HG03060 (cell line): Measurements from ENCODE around the gene LAMB2.

Experiments
- ATAC-seq: cut with Tn5 transposase; IDR thresholded peaks from one replicate; pipeline ENCODE4 v1.9.1; 2021; ENCODE audit warnings: low read depth, moderate number of reproducible peaks; ENCODE audit not compliant: unreplicated experiment

LAMB2 gene

DNA sequence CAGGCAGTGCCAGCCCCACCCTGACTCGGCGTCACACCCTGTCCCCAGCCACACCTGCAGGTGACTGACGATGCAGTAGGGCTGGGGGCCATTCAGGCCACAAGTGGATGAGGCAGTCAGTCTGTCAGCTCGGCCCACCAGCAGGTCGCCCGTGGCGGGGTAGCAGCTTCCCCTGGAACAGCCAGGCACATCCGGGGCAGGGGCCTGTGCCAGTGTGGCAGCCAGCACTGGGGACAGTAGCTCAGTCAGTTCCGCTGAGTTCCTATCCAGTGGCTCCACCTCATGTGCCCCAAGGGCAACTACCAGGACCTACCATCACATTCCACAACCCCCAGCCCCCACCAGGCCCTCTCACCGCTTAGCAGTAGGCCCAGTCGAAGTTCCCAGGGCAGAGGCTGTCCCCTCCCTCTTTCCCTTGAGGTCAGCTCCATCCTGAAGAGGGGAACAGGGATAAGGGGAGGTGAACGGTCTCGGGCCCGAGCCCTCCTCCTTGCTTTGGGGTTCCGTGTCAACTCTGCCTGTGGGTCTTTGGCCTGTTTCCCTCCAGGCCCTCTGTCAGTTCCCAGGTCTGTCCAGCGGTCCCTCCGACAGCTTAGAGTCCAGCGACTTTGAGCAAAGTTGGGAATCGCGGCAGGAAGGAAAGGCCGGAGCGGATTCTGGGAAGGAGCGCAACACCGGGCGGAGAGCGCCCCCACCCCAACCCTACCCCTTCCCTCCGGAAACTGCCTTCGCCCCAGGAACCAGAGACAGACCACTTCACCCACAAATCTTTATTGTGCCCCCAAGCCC lies at the start of gene LAMB2:
TSS of gene LAMB2 (minus strand) at position 614 of the 789 bp plus-strand sequence. CDS start at position 431, 183 bp downstream.
- ATAC-seq = no peak

DNA sequence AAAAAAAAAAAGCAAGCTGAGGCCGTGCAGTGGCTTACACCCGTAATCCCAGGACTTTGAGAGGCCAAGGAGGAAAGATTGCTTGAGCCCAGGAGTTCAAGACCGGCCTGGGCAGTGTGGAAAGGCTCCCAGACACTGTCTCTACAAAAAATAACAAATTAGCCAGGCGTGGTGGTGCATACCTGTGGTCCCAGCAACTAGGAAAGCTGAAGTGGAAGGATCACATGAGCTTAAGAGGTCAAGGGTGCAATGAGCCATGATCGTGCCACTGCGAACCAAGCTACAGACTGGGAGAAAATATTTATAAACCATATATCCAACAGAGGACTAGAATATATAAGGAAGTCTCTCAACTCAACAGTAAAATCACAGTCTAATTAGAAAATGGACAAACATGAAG lies 48.5 kb upstream of the LAMB2 start:
- ATAC-seq = no peak

DNA sequence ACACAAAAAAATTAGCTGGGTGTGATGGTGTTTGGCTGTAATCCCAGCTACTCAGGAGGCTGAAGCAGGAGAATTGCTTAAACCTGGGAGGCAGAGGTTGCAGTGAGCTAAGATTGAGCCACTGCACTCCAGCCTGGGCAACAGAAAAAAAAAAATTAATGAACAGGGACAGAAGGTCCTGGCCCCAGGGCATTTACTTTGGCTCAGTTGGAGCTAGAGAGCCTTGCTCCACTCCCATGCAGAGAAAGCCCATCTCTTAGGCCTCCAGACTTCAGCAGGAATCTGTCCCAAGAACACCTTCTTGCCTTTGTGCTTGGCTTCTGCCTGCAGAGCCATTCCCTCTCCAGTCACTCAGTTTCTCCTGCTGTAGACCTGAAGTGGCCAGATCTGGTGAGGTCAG lies 47.3 kb upstream of the LAMB2 start:
- ATAC-seq = no peak

DNA sequence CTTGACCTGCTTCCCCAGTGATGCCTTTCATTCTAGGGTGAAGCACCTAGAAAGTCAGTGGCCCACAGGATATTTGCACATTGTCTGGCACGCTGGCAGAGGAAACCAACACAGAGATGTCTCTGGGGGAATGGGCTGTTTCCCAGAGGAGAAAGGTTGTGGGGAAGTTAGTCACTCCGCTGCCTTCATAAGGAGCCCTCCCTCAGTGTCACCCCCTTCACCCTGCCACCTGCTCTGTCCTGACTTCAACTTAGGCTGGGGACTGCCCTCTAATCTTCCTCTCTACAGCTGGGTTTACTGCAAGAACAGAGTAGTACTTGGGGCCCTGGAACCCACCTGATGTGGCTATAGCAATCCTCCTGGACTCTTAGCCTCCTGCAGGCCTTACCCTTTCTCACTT lies 44.2 kb upstream of the LAMB2 start:
- ATAC-seq = no peak

DNA sequence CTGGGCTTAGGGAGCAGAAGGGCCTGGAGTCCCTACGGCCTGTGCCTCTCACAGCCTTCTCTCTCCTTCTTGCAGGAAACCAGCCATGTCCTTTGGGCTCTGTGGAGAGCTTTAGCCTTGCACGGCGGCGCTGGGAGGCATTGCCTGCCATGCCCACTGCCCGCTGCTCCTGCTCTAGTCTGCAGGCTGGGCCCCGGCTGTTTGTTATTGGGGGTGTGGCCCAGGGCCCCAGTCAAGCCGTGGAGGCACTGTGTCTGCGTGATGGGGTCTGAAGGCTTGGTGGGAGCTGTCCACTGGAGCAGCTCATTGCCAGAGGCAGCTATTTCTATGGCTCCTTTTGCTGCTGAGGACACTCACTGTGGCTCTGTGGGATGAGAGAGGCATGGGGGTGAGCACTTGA lies 42.7 kb upstream of the LAMB2 start:
- no peak for ATAC-seq

DNA sequence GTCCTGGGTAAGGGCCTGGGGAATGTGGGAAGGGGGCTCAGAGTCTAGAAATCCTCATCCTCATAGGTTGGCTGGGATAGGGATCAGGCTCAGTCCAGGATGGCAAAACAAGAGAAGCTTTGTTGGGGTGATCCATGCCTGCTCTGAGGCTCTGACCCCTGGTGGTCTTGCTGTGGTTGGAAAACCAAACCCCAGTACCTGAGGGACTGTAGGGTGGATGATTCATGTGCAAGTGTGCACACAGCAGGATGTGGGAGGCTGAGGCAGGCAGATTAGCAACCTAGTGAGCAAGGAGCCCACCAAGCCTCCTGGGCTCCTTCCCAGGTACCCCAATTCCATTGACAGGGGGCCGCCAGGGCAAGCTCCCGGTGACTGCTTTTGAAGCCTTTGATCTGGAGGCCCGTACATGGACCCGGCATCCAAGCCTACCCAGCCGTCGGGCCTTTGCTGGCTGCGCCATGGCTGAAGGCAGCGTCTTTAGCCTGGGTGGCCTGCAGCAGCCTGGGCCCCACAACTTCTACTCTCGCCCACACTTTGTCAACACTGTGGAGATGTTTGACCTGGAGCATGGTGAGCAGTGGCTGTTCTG lies 41.6 kb upstream of the LAMB2 start:
- no peak for ATAC-seq

DNA sequence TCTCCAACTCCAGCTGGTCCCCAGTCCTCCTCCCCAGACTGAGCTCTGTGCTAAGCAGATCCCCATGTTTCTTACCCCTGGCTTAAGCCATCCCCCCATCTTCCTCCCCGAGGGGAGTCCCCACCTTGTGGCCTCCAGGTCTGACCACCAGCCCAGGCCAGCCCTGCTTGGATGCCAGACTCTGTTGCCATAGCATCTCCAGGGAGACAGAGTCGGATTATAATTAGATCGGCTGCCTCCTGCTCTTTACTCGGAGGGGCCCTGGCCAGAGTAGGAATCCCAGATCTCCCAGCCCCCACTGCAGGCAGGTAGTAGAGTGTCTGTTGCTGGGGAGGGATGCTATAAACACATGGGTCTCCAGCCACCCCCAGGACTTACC lies 40.9 kb upstream of the LAMB2 start:
- no peak for ATAC-seq

DNA sequence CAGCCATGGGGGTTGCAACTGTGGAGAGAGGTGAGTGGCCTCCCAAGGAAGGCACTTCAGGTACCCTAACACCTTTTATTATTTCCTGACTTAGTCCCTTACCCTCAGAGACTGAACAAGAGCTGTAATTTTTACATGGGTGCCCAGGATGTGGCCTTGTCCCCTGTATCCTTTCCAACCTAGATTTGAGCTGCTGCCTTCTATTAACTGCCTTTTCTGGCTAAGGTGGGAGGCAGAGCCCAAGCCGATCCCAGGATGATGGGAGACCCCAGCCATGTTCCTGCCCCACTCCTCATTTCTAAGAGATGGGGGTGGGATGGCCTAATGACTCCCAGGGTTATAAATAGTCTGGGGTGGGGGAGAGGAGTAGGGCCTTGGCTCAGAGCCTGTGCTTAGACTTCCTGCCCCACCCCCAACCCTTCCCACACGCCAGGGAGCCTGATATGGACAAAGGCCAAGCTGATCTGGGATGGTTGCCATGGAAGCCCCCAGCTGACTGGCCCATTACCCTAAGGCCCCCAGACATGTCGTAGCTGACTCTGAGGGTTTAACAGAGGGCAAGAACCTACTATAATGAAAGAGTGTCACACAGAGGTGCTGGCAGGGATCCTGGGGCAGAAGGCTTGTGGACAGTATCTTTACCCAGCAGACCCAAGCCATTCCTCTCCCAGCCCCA lies 40.4 kb upstream of the LAMB2 start:
- no peak for ATAC-seq

DNA sequence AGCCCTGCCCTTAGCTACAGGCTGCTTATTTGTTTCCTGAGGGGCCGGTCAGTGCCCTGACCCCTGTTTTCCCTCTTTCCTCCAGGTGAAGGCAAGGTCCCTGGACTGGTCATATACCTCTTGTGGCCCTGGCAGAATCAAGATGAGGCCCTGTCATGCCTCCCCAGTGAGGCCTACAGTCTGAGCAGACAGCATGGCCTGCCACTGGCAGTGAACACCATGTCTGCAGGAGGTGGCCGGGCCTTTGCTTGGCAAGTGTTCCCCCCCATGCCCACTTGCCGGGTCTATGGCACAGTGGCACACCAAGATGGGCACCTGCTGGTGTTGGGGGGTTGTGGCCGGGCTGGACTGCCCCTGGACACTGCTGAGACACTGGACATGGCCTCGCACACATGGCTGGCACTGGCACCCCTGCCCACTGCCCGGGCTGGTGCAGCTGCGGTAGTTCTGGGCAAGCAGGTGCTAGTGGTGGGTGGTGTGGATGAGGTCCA lies 39.7 kb upstream of the LAMB2 start:
- ATAC-seq = no peak

DNA sequence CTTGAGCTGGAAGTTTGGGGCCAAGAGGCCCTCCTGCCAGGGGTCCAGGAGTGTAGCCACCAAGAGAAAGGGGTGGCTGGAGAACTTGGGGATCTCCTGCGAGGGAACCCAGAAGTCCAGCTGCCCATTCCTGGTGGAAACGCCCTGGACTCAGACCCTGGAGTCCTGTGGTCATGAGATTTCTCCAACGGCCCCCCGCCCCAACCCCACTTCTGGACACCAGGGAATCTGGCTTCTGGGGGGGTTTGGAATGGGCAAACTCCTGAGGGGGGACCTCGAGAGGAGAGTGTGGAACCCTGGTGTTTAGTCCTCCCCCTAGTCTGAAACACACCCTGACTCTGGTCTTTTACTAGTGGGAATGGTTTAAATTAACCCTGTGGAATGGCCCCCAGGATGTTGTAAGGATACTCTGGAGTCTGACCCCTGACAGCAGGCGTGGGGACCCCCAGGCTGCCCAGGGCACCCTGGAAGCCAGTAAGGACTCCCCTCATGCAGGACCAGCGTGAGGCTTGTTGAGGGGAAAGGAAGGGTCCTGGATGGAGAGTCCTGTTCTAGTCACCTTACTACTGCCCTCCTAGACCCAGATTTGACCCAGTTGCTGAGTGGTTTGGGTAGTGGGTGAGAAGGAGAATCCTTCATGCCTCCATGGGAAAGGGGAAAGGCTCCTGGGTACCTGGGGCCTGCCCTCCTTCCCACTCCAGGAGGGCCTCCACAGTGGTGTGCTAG lies 39.1 kb upstream of the LAMB2 start:
- no peak for ATAC-seq

DNA sequence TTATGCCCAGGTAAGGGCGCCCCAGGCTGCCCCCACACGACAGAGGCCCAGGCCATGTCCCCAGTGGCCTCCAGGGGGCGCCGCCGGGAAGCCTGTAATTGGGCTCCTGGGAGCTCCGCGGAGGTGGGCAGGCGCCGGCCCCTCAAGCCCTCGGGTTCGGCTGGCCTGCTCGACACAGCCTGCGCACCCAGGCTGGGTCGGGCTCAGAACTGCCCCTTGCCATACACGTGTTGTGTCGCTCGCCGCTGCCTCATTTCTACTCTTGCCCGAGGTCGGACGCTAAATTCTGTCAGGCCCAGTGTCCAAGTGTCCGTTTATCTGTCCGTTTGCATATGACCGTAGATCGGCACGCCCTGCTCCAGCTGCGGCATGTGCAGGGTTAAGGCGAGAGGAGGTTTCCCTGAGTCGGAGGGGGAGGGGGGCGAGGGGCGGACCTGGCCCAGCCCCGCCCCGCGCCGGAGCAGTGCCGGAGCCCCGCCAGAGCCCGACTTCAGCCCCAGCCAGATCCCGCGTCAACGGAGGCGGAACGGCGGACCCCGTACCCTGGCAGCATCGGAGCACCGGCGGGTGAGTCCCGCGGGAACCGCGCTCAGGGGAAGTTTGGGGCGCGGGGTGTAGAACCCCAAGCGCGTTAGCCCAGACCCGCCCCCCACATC lies 38.4 kb upstream of the LAMB2 start, which contains the start of gene KLHDC8B:
TSS of gene KLHDC8B (plus strand) at position 480 of the 656 bp plus-strand sequence. CDS start 1,172 bp downstream, outside the sequence.
- ATAC-seq = no peak

DNA sequence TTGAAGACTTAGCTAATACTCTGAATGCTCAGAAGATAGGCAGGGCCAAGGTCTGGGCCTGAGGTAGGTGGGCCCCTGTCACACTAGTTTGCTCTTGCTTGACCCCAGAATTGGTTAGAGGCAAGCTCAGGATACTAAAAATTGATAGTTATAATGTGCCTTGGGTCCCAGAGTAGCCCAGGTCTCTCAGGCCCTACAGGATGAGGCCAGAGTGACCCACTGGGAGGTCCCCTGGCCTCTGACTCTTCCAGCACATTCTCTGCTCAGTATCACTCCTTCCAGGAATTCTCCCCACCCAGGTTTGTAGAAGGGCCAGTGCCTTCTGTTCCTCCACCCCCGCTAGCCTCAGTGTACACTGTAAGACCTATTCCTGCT lies 37.9 kb upstream of the LAMB2 start:
- ATAC-seq = no peak

DNA sequence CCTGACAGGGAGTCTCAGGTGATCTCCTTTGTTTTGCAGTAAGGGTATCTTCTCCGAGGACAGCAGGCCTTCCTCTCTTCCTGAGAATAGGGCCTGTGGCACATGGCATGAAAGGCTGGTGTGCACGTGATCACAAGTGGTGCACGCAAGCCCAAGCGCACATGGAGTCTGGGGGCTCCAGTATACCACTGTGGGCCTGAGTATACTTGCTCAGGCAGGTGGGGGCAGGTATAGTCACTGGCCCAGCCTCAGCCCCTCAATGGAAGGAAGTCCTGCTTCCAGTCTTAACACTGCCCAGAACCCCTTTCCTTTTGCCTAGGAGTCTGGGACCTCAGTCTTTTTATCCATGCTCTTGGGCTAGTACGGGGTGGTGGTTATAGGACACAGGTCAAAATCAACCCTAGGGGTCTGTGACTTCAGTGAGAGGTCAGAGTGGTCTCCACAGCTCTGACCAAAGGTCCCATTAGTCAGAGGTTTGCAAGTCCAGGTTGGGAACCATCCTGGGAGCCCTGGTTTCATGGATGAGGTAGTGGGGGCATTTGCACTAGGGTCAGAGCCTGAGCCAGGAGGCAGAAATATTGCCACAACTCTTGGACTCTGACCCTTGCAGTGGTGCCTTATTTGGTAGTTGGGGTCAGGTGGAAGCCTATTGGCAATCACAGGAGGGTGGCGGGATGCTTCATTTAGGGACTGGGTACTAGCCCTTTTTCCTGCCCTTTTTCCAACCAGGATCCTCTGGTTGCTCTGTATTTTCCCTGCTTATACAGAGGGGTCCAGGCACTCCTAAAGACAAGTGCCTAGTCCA lies 34.1 kb upstream of the LAMB2 start:
- ATAC-seq = no peak

DNA sequence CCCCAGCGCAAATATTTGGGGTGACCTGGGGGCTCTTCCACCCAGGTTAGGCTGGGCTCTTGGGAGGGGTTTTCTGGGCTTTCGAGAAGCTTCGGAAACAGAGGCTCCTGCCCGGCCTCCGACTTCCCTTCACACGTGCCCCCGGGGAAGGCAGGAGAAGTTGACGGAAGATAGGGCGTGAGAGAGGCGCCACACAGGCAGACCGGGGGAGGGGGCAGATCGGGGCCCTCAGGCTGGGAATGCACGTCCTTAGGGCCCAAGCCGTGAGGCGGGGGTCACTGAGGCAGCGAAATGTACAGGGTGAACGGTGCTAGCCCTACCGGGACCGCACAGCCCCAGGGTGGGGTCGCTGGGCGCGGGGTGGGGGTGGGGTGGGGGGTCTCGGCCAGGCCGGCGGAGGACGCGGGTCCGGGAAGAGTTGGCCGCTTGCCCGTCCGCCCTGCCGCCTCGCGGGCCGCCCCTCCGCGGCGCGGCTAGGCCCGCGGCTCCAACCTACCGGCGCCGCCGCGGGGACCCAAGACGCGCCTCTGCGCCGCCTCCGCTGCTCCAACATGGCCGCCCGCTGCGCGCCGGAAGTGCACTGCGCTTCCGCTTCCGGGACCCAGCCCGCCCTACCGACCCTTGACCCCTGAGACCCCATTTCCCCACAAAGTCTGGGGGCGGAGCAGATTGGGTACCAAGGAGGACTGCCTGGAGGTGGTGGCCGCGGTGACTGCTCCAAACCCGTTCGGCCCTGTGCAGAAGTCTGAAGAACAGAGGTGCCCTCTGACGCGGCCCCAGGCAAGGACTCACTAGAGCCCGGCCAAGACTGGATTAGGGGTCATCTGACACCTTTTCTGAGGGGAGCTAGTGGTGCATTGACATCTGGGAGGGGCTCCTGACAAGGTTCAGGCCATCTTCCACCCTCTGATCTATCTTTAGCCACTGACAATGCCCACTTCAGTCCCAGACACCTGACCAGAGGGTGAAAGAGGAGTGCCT lies 33.2 kb upstream of the LAMB2 start, which contains the start of gene CCDC71:
TSS of gene CCDC71 (minus strand) at position 561 of the 981 bp plus-strand sequence. CDS start 2,123 bp downstream, outside the sequence.
- ATAC-seq = no peak

DNA sequence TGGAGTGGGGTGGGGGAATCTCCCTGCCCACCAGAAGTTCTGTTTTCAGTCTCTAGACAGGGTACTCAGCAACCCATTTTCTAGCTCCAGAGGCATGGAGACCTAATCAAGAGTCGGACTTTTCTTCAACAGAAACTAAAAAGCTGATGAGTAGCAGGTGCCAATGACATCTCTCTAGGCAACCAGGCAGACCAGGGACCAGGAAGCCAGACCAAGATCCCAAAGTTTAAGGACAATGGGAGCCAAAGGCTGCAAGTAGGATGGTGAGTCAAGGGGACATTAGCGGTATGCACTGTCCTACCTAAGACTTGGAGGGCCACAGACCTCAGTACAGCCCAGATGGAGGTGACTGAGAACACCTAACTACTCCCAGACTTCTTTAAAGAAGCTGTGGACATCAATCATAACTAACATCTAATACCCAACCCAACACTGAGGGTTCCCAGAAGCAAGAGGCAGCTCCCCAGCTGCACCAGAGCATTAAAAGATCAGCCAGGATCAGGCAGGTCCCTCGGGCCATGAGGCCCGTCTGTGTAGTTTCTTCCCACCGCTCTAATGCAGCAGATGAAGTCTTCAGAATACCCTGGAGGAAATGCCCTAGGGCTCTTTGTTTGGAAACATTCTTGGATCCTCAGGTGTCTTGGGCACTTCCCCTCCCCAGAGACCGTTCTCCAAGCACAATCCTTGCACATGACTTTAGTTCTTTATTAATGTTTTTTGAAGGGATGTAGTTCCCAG lies 32.3 kb upstream of the LAMB2 start:
- ATAC-seq = no peak

DNA sequence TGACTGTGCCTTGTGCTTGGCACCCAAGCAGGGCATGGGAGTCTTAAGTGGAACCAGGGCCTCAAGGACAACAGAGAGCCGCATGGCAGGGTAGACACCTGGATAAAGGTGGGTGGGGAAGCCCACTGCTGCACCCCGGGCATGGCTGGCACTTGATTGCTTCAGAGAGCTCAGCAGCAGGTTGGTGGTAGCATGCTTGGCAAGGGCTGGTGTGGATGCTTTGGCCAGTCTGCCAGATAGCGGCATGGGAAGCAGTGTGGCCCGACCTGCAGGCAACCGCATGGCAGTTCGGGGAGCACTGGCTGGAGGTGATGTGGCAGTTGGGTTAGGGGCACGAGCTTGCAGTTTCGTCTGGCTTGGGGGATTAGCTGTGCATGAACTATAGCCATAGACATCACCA lies 30.8 kb upstream of the LAMB2 start:
- ATAC-seq = no peak

DNA sequence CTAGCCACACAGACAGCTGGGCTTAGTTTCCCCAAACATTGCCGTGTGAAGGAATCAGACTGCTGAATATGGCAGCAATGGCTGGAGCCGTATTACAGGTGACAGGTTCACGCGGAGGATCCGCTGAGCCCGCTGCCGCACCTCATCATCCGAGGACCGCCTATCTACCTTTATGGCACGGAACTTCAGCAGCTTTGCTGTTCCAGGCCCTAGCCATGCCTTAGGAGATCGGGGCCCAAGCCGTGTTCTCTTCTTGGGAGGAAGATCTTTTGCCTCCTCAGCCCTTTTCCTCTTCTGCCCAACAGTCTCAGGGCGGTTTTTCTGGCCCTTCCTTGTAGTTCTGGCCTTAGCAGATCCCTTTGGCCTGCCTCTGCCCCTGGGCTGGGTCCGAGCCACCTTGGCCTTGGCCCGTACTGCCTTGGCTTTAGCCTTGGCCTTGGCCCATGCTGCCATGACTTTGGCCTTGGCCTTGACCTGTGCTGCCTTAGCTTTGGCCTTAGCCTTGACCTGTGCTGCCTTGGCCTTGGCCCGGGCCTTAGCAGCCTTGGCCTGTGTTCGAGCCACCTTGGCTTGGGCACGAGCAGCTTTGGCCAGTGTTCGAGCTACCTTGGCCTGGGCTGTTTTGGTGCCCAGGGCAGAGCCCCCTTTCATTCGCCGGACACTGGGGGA lies 30.0 kb upstream of the LAMB2 start:
- no peak for ATAC-seq
